K562 (cell line): Measurements from ENCODE around the gene NKIRAS1. TPM values are rescaled to one million over a fixed set of nuclear protein-coding genes. Genes with fewer than 3 reads are reported as not detected.

ENCODE experiments used
- CBX5 ChIP-seq: IDR thresholded peaks from 2 replicates; pipeline ENCODE4 v1.6.1; 2014; ENCODE audit warnings: low read depth, borderline replicate concordance
- DLX4 ChIP-seq: fragments of 250-450 bp; sonication (Bioruptor Pico); IDR thresholded peaks from 2 replicates; pipeline ENCODE4 v1.6.1; 2021; ENCODE audit warnings: mild to moderate bottlenecking
- EZH2 ChIP-seq: IDR thresholded peaks from 2 replicates; pipeline ENCODE4 v1.6.1; 2012; ENCODE audit warnings: low read depth, mild to moderate bottlenecking, inconsistent platforms, low read length, borderline replicate concordance
- FOXA1 ChIP-seq: fragments of 450-650 bp; IDR thresholded peaks from 2 replicates; pipeline ENCODE4 v1.6.1; 2016; ENCODE audit warnings: mild to moderate bottlenecking, borderline replicate concordance
- MXD1 ChIP-seq: fragments of 250-450 bp; sonication (Bioruptor Pico); IDR thresholded peaks from 2 replicates; pipeline ENCODE4 v1.8.0; 2021; ENCODE audit warnings: borderline replicate concordance, mild to moderate bottlenecking, moderate library complexity; ENCODE audit not compliant: poor library complexity, severe bottlenecking
- MYC ChIP-seq, 2 experiments: fragments of 250-450 bp in 1 of 2; sonication (Bioruptor Pico) in 1 of 2; IDR thresholded peaks; 2 replicates each; pipeline versions ENCODE4 v1.5.1 to v1.6.1; 2012 to 2021; ENCODE audit warnings: low read depth in 2 of 2, borderline replicate concordance in 1 of 2, improper control_type of control experiment in 1 of 2, low read length in 1 of 2, mild to moderate bottlenecking in 1 of 2, moderate library complexity in 1 of 2
- MYNN ChIP-seq, 2 experiments: sonication (generic); formaldehyde crosslinking in 1 of 2; IDR thresholded peaks; 2 replicates each; pipeline versions ENCODE4 v1.5.0 to v1.6.1; 2016 to 2020; ENCODE audit warnings: antibody characterized with exemption in 1 of 2, missing genetic modification reagents in 1 of 2
- PHF21A ChIP-seq: fragments of 450-650 bp; IDR thresholded peaks from 2 replicates; pipeline ENCODE4 v1.6.1; 2017; ENCODE audit warnings: low read depth, borderline replicate concordance
- SAP30 ChIP-seq: fragments of 200-600 bp; sonication (generic); IDR thresholded peaks from 2 replicates; pipeline ENCODE4 v1.6.1; 2012; ENCODE audit warnings: borderline replicate concordance, low read depth, mild to moderate bottlenecking, moderate library complexity, low read length, control low read depth, inconsistent platforms; ENCODE audit not compliant: insufficient read depth, poor library complexity, severe bottlenecking
- TARDBP ChIP-seq: fragments of 450-650 bp; IDR thresholded peaks from 2 replicates; pipeline ENCODE4 v1.6.1; 2016
- ZBTB9 ChIP-seq: fragments of 450-650 bp; formaldehyde crosslinking; IDR thresholded peaks from 2 replicates; pipeline ENCODE4 v1.4.0; 2020; ENCODE audit warnings: mild to moderate bottlenecking, moderate library complexity
- ZHX1 ChIP-seq: fragments of 150-350 bp; conservative IDR thresholded peaks from 2 replicates; pipeline ENCODE4 v1.6.1; 2014; ENCODE audit warnings: low read length
- ZNF354B ChIP-seq: fragments of 250-450 bp; sonication (Bioruptor Pico); IDR thresholded peaks from 2 replicates; pipeline ENCODE4 v1.4.0; 2020
- ZNF41 ChIP-seq: fragments of 250-450 bp; sonication (Bioruptor Pico); conservative IDR thresholded peaks from 2 replicates; pipeline ENCODE4 v1.4.0; 2020; ENCODE audit warnings: mild to moderate bottlenecking
- ZNF431 ChIP-seq: sonication (generic); formaldehyde crosslinking; IDR thresholded peaks from 2 replicates; pipeline ENCODE4 v1.8.0; 2022; ENCODE audit warnings: mild to moderate bottlenecking, missing genetic modification reagents
- ZNF444 ChIP-seq: fragments of 250-450 bp; sonication (Bioruptor Pico); IDR thresholded peaks from 2 replicates; pipeline ENCODE4 v1.4.0; 2020; ENCODE audit warnings: mild to moderate bottlenecking, moderate library complexity
- ZNF449 ChIP-seq: fragments of 250-450 bp; sonication (Bioruptor Pico); IDR thresholded peaks from 2 replicates; pipeline ENCODE4 v1.8.0; 2022; ENCODE audit warnings: moderate library complexity, mild to moderate bottlenecking, inconsistent platforms
- ZNF583 ChIP-seq: fragments of 250-450 bp; sonication (Bioruptor Pico); IDR thresholded peaks from 2 replicates; pipeline ENCODE4 v1.4.0; 2020
- polyA plus RNA-seq, 8 experiments: library from polyadenylated mRNA; depleted of rRNA in 4 of 8; stranded (reverse) in 5 of 8; unstranded in 3 of 8; fragments of >200 nt; fragmentation: Nextera tagmentation in 2 of 8; fragmentation: Illumina TruSeq in 1 of 8; extraction: Ambion mirVana in 2 of 8; extraction: Trizol in 1 of 8; gene quantifications; 2 replicates each; pipeline versions ENCODE4 v1.2.1 to v1.2.3, GENCODE V29; 2011 to 2014; ENCODE audit warnings: inconsistent platforms in 1 of 8, missing spikeins in 1 of 8
- total RNA-seq, 7 experiments: library from RNA; depleted of rRNA in 6 of 7; stranded (reverse); fragments of >200 nt in 6 of 7; fragmentation: Illumina TruSeq in 2 of 7; extraction: Trizol in 2 of 7; gene quantifications; 2 replicates each; pipeline versions ENCODE4 v1.2.1 to v1.2.3, GENCODE V29; 2011 to 2021; ENCODE audit warnings: low replicate concordance in 1 of 7

NKIRAS1 gene
- total and polyA plus RNA-seq, 9 of the 15 experiments (the other 6 are each of a cell fraction or from before 2014, with no cell fraction given) = 5.1 to 10.3 (median 6.3) TPM

- TF ChIP-seq ZNF444 (no peak), PHF21A (peak; percentile 1; the same call in 1 of the 2 replicates), ZBTB9 (CRISPR knock-in tag) (peak; percentile 73; the same call in 1 of the 2 replicates), ZNF431 (CRISPR knock-in tag) (peak; percentile 83), MYNN (IDR thresholded peaks at IDR 0.05) (peak; percentile 51), MYNN (CRISPR knock-in tag; IDR thresholded peaks at IDR 0.05) (no peak), EZH2 (no peak), ZNF354B (CRISPR knock-in tag) (no peak), ZHX1 (no peak; the same call in 1 of the 2 replicates), DLX4 (CRISPR knock-in tag) (no peak), MXD1 (CRISPR knock-in tag) (no peak), SAP30 (peak; percentile 61), TARDBP (no peak; the same call in 1 of the 2 replicates), ZNF449 (CRISPR knock-in tag) (no peak), MYC (IDR thresholded peaks at IDR 0.05; ENCODE audit: low read depth, low read length) (peak; percentile 97), MYC (CRISPR knock-in tag; IDR thresholded peaks at IDR 0.05; ENCODE audit: borderline replicate concordance, low read depth) (peak; percentile 97), ZNF41 (CRISPR knock-in tag) (0 out of 2 replicates have a peak, but pooled peaks have one; percentile 29), CBX5 (0 out of 2 replicates have a peak, but pooled peaks have one; percentile 44), FOXA1 (no peak), ZNF583 (CRISPR knock-in tag) (peak; percentile 72; the same call in 1 of the 2 replicates)
Measured at GRCh38 chr3:23916886-23917678, at the start of gene NKIRAS1, which contains the start of gene RPL15 (continued).
